GM06990 (cell line): ENCODE data around the gene ASB18.

Experiments
- DNase-seq: peaks from one replicate; pipeline ENCODE4 v3.0.0-alpha.2; 2011; ENCODE audit not compliant: insufficient read length; ENCODE audit errors: extremely low read depth
- H3K27me3 ChIP-seq: replicated peaks from 2 replicates; pipeline ENCODE4 v1.6.0; 2011; ENCODE audit warnings: low read length; ENCODE audit not compliant: control insufficient read depth, insufficient read depth
- H3K36me3 ChIP-seq: 2 replicates; pipeline ENCODE4 v1.5.1; 2011; ENCODE audit warnings: low read length; ENCODE audit not compliant: control insufficient read depth, insufficient read depth
- H3K4me3 ChIP-seq: replicated peaks from 2 replicates; pipeline ENCODE4 v1.5.1; 2011; ENCODE audit warnings: low read depth, mild to moderate bottlenecking, control low read depth, low read length
- TF ChIP-seq, protein P1 (sequence below): IDR thresholded peaks from 2 replicates; pipeline ENCODE4 v1.5.1; 2011; ENCODE audit warnings: low read length, control low read depth, mild to moderate bottlenecking, inconsistent platforms; ENCODE audit not compliant: insufficient read depth, poor library complexity, severe bottlenecking

The ASB18 gene

DNA sequence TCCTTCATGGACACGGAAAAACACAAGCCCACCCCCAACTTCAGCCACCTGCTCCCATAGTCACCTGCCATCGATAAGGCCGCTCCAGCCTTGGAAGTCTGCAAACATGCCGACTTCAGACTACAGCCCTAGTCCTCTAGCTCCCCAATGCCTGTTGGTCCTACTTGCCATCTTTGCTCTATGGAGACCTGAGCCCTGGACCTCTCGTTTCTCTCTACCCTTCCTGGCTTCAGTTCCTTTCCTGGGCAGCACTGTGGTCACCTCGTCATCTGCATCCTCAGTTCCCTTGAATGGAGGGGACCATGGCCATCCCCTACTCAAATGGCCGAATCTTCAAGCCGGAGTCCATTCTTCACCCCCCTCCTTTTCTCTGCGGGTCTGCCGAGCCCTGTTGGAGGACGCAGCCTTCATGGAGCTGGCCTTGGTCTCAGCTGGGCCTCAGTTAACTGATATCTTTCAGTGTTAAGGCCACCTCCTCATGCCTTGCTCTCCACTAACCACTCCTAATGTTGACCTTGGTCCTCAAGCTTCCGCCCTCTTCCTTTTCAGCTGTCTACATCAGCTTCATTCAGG, 48.4 kb downstream of the ASB18 start:
- no peaks in the 10 kb centered on the region for H3K36me3 ChIP-seq
- no peak overlapping the region for H3K4me3 ChIP-seq
- DNase-seq = no peak
- no peaks in the 10 kb centered on the region; the same call in 1 of the 2 replicates for H3K27me3 ChIP-seq
- TF ChIP-seq, protein P1, sequence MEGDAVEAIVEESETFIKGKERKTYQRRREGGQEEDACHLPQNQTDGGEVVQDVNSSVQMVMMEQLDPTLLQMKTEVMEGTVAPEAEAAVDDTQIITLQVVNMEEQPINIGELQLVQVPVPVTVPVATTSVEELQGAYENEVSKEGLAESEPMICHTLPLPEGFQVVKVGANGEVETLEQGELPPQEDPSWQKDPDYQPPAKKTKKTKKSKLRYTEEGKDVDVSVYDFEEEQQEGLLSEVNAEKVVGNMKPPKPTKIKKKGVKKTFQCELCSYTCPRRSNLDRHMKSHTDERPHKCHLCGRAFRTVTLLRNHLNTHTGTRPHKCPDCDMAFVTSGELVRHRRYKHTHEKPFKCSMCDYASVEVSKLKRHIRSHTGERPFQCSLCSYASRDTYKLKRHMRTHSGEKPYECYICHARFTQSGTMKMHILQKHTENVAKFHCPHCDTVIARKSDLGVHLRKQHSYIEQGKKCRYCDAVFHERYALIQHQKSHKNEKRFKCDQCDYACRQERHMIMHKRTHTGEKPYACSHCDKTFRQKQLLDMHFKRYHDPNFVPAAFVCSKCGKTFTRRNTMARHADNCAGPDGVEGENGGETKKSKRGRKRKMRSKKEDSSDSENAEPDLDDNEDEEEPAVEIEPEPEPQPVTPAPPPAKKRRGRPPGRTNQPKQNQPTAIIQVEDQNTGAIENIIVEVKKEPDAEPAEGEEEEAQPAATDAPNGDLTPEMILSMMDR = no peak

DNA sequence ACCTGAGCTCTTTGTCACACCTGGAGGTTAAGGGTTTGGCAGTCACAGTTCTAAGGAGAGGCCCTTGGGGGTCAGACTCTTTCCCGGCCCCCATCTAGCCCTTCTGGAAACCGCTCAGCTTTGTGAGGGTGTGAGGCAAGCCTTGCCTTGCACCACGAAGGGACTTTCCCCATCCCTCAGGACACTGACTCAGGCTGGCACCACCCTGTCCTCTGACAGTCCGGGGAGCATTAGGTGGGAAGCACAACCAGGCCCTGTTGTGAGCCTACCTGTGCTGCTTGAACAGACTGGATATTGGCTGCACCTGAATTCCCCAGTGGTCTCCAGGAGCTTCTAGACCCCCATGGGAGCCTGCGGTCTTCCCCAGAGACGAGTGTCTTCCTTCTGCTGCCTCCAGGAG, 49.0 kb downstream of the ASB18 start:
- Histone ChIP-seq H3K4me3 (no peak overlapping the region), H3K36me3 (no peaks in the 10 kb centered on the region), H3K27me3 (no peaks in the 10 kb centered on the region; the same call in 1 of the 2 replicates)
- DNase-seq = no peak
- TF ChIP-seq, protein P1 = no peak

DNA sequence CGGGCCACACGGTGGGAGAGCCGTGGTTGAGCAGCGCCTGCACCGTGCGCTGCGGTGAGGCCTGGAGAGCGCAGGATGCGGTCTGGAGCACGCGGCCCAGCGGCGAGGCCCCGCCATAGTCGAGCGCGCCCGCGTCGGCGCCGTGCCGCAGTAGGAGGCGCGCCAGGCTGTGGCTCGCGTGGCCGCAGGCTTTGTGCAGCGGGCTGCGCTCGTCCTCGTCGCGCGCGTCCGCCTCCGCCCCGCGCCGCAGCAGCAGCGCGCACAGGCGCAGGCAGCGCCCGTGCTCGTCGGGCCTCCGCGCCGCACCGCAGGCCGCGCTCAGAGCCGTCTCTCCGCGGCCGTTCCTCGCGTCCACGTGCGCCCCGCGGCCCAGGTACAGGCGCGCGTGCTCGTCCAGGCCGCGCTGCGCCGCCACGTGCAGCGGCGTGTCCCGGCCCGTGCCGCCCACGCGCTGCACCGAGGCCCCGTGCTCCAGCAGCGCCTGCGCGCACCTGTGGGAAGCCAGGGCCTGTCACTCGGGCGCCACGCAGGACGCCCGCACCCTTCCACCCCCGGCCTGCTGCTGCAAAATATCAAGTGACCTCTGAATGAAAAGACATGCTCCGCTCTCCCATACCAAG, 49.7 kb downstream of the ASB18 start:
- Histone ChIP-seq H3K27me3 (no peaks in the 10 kb centered on the region; the same call in 1 of the 2 replicates), H3K4me3 (no peak overlapping the region), H3K36me3 (no peaks in the 10 kb centered on the region)
- DNase-seq = no peak
- TF ChIP-seq, protein P1 = no peak

DNA sequence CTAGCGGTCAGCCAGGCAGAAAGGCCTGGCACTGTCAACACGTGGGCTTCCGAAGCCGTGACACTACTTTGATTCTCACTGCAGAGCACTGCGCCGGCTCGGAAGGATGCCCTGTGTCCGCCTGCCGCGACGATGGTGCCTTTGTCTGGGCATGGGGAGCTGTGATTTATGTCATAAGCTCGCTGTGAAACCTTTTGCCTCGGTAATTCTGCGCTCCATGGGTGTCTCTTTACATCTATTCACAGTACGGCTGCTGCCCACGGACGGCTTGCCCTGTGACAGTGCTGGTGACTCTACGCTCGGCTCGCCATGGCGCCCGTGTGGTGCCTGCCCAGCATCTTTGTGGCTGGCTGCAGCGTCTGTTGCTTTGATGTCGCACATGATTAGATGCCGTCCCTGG, 52.9 kb downstream of the ASB18 start:
- Histone ChIP-seq H3K36me3 (no peaks in the 10 kb centered on the region), H3K27me3 (no peaks in the 10 kb centered on the region), H3K4me3 (no peak overlapping the region)
- TF ChIP-seq, protein P1 = no peak
- DNase-seq = no peak

DNA sequence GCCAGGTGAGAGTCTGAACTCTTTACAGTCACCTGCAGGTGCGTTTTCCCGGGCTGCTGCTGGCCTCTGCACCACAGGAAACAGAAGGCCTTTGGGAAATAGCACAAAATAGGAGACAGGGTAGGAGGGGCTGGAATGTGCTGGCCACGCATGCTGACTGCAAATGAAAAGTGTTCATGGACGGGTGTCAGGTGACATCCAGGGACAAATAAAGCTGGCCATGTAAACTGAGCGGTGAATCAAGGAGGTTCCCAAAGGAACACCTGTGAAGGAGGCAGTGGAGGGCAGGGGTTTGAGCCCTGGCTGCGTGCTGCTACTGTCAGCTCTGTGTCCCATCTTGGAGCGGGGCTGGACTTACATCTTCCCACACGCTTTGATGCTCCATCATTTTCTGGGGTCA, 53.7 kb downstream of the ASB18 start:
- TF ChIP-seq, protein P1 = no peak
- Histone ChIP-seq H3K36me3 (no peaks in the 10 kb centered on the region), H3K27me3 (no peaks in the 10 kb centered on the region), H3K4me3 (no peak overlapping the region)
- DNase-seq = no peak
